HepG2 (cell line): ENCODE data around the gene RMI1. TPM values are rescaled to one million over a fixed set of nuclear protein-coding genes. Genes with fewer than 3 reads are reported as not detected.
A peak's percentile ranks its signal among the peaks of the same experiment; 100 is the strongest.

Source experiments
- ATAC-seq: fragments of 200-7000 bp; cut with Tn5 transposase; 3 replicates; pipeline ENCODE4 v1.9.1; 2020; ENCODE audit warnings: mild to moderate bottlenecking, moderate library complexity
- BruUV-seq: library from RNA; stranded (reverse); fragments of 400-500 nt; replicated peaks from 2 replicates; lab custom pipeline; 2021; lab: Mats Ljungman, UMichigan
- CTCF ChIA-PET: fragments of 300-600 bp; formaldehyde crosslinking; extraction: SDS; loops from one replicate; lab custom pipeline; 2021; ENCODE audit warnings: low total read pairs, inconsistent platforms, low intra/inter-chr PET ratio; lab: Yijun Ruan, JAX
- POLR2A ChIA-PET: fragments of 350-600 bp; sonication (Branson Sonifier 250); formaldehyde crosslinking; loops from one replicate; lab custom pipeline; 2020; ENCODE audit warnings: antibody characterized with exemption, inconsistent platforms; lab: Yijun Ruan, JAX
- DNase-seq: peaks from one replicate; pipeline ENCODE4 v3.0.0-alpha.2; 2015; ENCODE audit warnings: low spot score
- FAIRE-seq: peaks from 3 replicates; lab custom pipeline; 2011; peaks lifted over from hg19 to GRCh38; lab: Jason Lieb, UNC
- H2AFZ ChIP-seq: one replicate; pipeline ENCODE4 v1.6.1; 2011; ENCODE audit warnings: low read length, inconsistent platforms
- H3K27ac ChIP-seq: fragments of 300-600 bp; 3 replicates; pipeline ENCODE4 v1.8.0; 2011; ENCODE audit warnings: mixed run types, mild to moderate bottlenecking, mixed read lengths, low read length, inconsistent platforms; ENCODE audit not compliant: insufficient read depth; ENCODE audit errors: extremely low read length
- H3K27me3 ChIP-seq, 2 experiments: fragments of 200-600 bp in 1 of 2; 2 replicates in 1 of 2; 3 replicates in 1 of 2; pipeline versions ENCODE4 v1.6.0 to v1.8.0; 2011; ENCODE audit warnings: low read length in 2 of 2, mild to moderate bottlenecking in 2 of 2, moderate library complexity in 2 of 2, inconsistent platforms in 1 of 2; ENCODE audit not compliant: insufficient read depth in 2 of 2, control insufficient read depth in 1 of 2
- H3K36me3 ChIP-seq, 2 experiments: fragments of 200-600 bp in 1 of 2; replicated peaks in 1 of 2; 2 replicates in 1 of 2; 3 replicates in 1 of 2; pipeline versions ENCODE4 v1.5.1 to v1.8.0; 2011; ENCODE audit warnings: low read length in 2 of 2, inconsistent platforms in 1 of 2; ENCODE audit not compliant: insufficient read depth in 2 of 2, control insufficient read depth in 1 of 2
- H3K4me1 ChIP-seq: 2 replicates; pipeline ENCODE4 v1.5.1; 2012; ENCODE audit warnings: low read length, inconsistent platforms; ENCODE audit not compliant: insufficient read depth
- H3K4me2 ChIP-seq: 2 replicates; pipeline ENCODE4 v1.6.0; 2011; ENCODE audit warnings: low read depth, low read length, inconsistent platforms
- H3K4me3 ChIP-seq, 3 experiments: fragments of 200-600 bp in 1 of 3; sonication (generic), shearing (Covaris generic) in 1 of 3; replicated peaks in 1 of 3; 2 replicates each; pipeline ENCODE4 v1.5.1; 2011 to 2016; ENCODE audit warnings: low read length in 3 of 3, inconsistent platforms in 2 of 3, low read depth in 2 of 3, mild to moderate bottlenecking in 2 of 3, control low read depth in 1 of 3, mixed read lengths in 1 of 3; ENCODE audit not compliant: insufficient read depth in 1 of 3
- H3K79me2 ChIP-seq: one replicate; pipeline ENCODE4 v1.6.1; 2011; ENCODE audit warnings: low read length, inconsistent platforms; ENCODE audit not compliant: insufficient read depth
- H3K9ac ChIP-seq: 2 replicates; pipeline ENCODE4 v1.6.0; 2011; ENCODE audit warnings: mild to moderate bottlenecking, low read depth, low read length, inconsistent platforms; ENCODE audit not compliant: insufficient read depth
- H3K9me3 ChIP-seq: 2 replicates; pipeline ENCODE4 v1.5.1; 2012; ENCODE audit warnings: mild to moderate bottlenecking, low read length
- H4K20me1 ChIP-seq: 2 replicates; pipeline ENCODE4 v1.6.0; 2011; ENCODE audit warnings: inconsistent platforms, mild to moderate bottlenecking, low read length, moderate library complexity; ENCODE audit not compliant: insufficient read depth
- NONO ChIP-seq, 2 experiments: fragments of 450-650 bp in 1 of 2; sonication (generic) in 1 of 2; formaldehyde crosslinking in 1 of 2; IDR thresholded peaks in 1 of 2; conservative IDR thresholded peaks in 1 of 2; 2 replicates each; pipeline versions ENCODE4 v1.6.1 to v1.8.0; 2017 to 2022; ENCODE audit warnings: mild to moderate bottlenecking in 1 of 2, missing genetic modification reagents in 1 of 2, moderate library complexity in 1 of 2
- ZBTB3 ChIP-seq: sonication (generic); formaldehyde crosslinking; IDR thresholded peaks from 2 replicates; pipeline ENCODE4 v1.4.0; 2020; ENCODE audit warnings: low read depth, mild to moderate bottlenecking, moderate library complexity, missing genetic modification reagents, borderline replicate concordance
- ZNF317 ChIP-seq: sonication (generic); formaldehyde crosslinking; IDR thresholded peaks from 2 replicates; pipeline ENCODE4 v1.5.0; 2020; ENCODE audit warnings: mild to moderate bottlenecking, missing genetic modification reagents
- ZNF7 ChIP-seq: IDR thresholded peaks from 2 replicates; pipeline ENCODE4 v1.6.1; 2016; ENCODE audit warnings: missing biosample characterization, missing genetic modification reagents
- WGBS: methylation state at CpG from one replicate; pipeline ENCODE4 v1.1.6; 2017; ENCODE audit warnings: low lambda C conversion rate; 5-methylcytosine and 5-hydroxymethylcytosine counted together
- in situ Hi-C: cut with HindIII; loops from 2 replicates; pipeline ENCODE4 v1.10.0; 2017; ENCODE audit warnings: low pct_unique_long_range_greater_than_20kb; ENCODE audit not compliant: extremely low pct_ligation_motif_present
- intact Hi-C: fragments of 100-400 bp; cut with micrococcal nuclease; formaldehyde crosslinking; loops from one replicate; pipeline ENCODE4 v1.10.0; 2022; ENCODE audit not compliant: unreplicated experiment
- polyA plus RNA-seq, 8 experiments: library from polyadenylated mRNA; depleted of rRNA in 3 of 8; stranded (reverse) in 7 of 8; unstranded in 1 of 8; fragments of >200 nt; fragmentation: Illumina TruSeq in 4 of 8; extraction: Trizol in 4 of 8; gene quantifications; 2 replicates each; pipeline versions ENCODE4 v1.2.1 to v1.2.3, GENCODE V29; 2011 to 2016; ENCODE audit warnings: low read depth in 4 of 8, missing spikeins in 1 of 8, mixed read lengths in 1 of 8; ENCODE audit not compliant: insufficient read depth in 1 of 8
- total RNA-seq, 5 experiments: library from RNA; depleted of rRNA; stranded (reverse); fragments of >200 nt; fragmentation: Illumina TruSeq; extraction: Trizol; gene quantifications; 2 replicates each; pipeline ENCODE4 v1.2.3, GENCODE V29; 2016; ENCODE audit warnings: low read depth in 1 of 5

RMI1 gene
- total and polyA plus RNA-seq, 2 of the 13 experiments (the other 11 are each of a cell fraction or from before 2014, with no cell fraction given) = 0.54 to 3.7 TPM

- no peaks in the 10 kb centered on the region for H3K79me2 ChIP-seq
- no peak overlapping the region for H2AFZ ChIP-seq
- H4K20me1 ChIP-seq = no peaks in the 10 kb centered on the region
- no peaks in the 10 kb centered on the region for H3K4me1 ChIP-seq
- H3K9me3 ChIP-seq = no peaks in the 10 kb centered on the region
- H3K27me3 ChIP-seq = no peaks in the 10 kb centered on the region; a peak in 1 of 5 replicates
- H3K9ac ChIP-seq = no peak overlapping the region
- peaks cover 0 to under 1% of the 10 kb centered on the region in 2 experiments; a peak in 2 of 5 replicates for H3K36me3 ChIP-seq
- in situ Hi-C loops = no loop called here
- 61% methylated on average over 2 of the region's 2 CpGs for WGBS
- no TSS peak for BruUV-seq
- no peak for FAIRE-seq
- intact Hi-C loops = no loop called here
- TF ChIP-seq ZNF317 (peak; percentile 90), ZBTB3 (no peak)
- H3K4me3 ChIP-seq = no peak overlapping the region
- H3K27ac ChIP-seq = no peak overlapping the region
- no peak for ATAC-seq
- POLR2A ChIA-PET = no interaction called here
- CTCF ChIA-PET = no interaction called here
- H3K4me2 ChIP-seq = no peak overlapping the region
- no peak for DNase-seq
Measured at GRCh38 chr9:84007662-84008061, 27.1 kb downstream of the RMI1 start.

DNA sequence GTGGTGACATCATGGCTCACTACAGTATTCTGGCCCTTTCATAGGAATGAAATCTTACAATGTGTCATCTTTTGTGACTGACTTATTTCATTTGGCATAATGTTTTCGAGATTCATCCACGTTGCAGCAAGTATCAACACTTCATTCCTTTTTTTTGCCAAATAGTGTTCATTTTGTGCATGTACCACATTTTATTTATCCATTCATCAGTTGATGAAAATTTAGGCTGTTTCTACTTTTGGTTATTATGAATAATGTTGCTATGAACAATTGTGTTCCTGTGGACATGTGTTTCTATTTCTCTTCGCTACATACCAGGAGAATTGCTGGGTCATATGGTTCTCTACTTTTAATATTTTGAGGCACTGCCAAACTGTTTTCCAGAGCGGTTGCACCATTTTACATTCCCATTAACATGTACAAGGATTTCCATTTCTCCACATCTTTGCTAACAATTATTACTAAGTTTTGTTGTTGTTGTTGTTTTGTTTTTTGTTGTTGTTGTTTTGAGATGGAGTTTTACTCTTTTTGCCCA, 43.5 kb downstream of the RMI1 start:
- Histone ChIP-seq H2AFZ (no peak overlapping the region), H4K20me1 (no peaks in the 10 kb centered on the region), H3K9me3 (no peaks in the 10 kb centered on the region), H3K9ac (no peak overlapping the region), H3K36me3 (no peaks in the 10 kb centered on the region), H3K4me1 (no peaks in the 10 kb centered on the region), H3K4me3 (no peak overlapping the region), H3K27ac (no peak overlapping the region), H3K79me2 (no peaks in the 10 kb centered on the region), H3K4me2 (no peak overlapping the region), H3K27me3 (no peaks in the 10 kb centered on the region)
- intact Hi-C loops = no loop called here
- whole genome bisulfite sequencing = 29% methylated on average over 4 of the region's 4 CpGs
- FAIRE-seq (no peak), DNase-seq (no peak), ATAC-seq (no peak)
- in situ Hi-C loops = no loop called here
- ChIA-PET CTCF (no interaction called here), POLR2A (no interaction called here)
- BruUV-seq = no TSS peak
- TF ChIP-seq ZNF7 (CRISPR knock-in tag) = no peak
- TF ChIP-seq NONO (IDR thresholded peaks at IDR 0.05) = no peak
- TF ChIP-seq NONO (CRISPR knock-in tag; conservative IDR thresholded peaks at IDR 0.05) = no peak
